Stimulated activated CD8-positive, alpha-beta memory T cell treated with anti-CD3 and anti-CD28 coated beads, Interleukin-15, amount 100 ng/mL, for 24 hours (primary cell): ENCODE results near the gene CTNNB1.

Source experiments
- DNase-seq: peaks from one replicate; pipeline ENCODE4 v3.0.0-alpha.2; 2020; ENCODE audit warnings: low read depth

Gene CTNNB1

DNA sequence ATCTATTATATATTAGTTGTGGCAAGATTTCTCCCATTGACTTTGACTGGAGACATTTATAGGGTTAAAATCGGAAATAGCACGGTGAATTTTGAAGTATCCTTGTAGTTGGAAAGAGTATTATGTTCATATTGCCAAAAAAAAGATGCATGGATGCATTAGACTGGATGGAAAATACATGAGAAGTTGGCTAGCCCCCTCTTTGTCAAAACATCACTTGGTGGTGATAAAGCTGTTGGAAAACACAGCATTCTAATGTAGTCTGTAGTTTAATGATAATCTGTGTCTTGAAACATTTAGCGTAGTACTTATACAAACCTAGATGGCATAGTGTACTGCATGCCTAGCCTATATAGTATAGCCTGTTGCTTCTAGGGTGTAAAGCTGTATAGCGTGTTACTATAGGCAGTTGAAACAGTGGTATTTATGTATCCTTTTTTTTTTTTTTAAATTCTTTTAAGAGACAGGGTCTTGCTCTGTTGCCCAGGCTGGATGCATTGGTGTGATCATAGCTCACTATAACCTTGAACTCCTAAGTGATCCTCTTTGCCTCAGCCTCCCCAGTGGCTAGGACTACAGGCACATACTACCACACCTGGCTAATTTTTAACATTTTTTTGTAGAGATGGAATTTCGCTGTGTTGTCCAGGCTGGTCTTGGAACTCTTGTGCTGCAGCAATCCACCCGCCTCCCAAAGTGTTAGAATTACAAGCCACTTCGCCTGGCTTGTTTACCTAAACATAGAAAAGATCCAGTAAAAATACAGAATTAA lies 21.8 kb downstream of the CTNNB1 start:
- no peak for DNase-seq

DNA sequence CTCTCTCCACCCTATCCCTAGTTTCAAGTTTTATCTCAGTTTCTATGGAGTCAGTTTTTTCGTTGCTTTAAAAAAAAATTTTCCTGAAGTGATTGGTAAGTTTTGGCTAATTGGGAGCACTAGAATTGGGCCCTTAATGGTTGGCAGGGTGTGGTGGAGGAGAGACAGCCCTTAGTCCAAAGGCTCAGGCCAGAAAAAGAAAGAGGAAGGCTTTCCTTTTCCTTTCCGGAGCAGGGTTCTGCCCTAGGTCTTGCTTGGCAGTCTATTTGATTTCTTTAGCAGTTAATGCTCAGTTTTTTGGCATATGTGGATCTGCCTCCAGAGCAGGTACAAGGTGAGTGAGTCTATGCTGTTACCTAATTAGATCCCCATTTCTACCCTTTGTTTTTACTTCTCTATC lies 22.7 kb downstream of the CTNNB1 start:
- DNase-seq, result no peak

DNA sequence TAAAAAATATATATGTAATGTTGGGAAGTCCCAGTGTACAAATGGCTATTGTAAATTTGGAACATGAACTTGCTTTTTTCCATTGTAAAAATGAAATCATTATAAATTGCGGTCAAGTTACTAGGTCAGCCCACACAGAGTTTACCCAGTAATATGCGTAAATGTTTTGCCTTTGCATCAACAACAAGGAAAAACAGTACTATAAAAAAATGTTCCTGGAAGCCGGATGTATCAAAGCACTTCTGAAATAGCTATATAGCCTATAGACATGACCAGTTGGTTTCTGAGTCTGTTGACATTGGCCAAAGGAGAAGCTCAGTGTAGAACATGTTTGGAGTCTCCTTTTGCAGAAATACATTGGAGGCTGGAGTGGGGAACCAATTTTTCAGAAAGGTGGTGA lies 23.2 kb downstream of the CTNNB1 start:
- DNase-seq, result no peak

DNA sequence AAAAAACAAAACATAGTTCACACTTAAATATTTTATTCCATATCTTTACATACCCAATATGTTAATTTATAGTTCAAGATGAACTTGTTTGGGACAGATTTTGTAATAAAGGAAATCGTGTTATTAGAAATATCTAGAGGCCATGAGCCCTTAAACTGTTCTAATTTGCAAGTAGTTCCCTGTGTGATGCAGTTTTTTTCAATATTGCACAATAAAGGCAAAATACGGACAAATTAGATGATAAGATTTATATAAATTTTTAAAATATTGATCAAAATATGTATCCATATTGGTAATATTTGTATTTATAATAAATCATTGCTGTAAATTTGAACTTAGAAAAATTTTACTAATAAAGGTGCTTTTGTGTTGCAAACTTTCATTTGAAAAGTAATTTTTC lies 23.8 kb downstream of the CTNNB1 start:
- no peak for DNase-seq

DNA sequence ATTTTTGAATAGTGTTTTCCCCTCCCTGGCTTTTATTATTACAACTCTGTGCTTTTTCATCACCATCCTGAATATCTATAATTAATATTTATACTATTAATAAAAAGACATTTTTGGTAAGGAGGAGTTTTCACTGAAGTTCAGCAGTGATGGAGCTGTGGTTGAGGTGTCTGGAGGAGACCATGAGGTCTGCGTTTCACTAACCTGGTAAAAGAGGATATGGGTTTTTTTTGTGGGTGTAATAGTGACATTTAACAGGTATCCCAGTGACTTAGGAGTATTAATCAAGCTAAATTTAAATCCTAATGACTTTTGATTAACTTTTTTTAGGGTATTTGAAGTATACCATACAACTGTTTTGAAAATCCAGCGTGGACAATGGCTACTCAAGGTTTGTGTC lies 24.4 kb downstream of the CTNNB1 start:
- DNase-seq, result no peak

DNA sequence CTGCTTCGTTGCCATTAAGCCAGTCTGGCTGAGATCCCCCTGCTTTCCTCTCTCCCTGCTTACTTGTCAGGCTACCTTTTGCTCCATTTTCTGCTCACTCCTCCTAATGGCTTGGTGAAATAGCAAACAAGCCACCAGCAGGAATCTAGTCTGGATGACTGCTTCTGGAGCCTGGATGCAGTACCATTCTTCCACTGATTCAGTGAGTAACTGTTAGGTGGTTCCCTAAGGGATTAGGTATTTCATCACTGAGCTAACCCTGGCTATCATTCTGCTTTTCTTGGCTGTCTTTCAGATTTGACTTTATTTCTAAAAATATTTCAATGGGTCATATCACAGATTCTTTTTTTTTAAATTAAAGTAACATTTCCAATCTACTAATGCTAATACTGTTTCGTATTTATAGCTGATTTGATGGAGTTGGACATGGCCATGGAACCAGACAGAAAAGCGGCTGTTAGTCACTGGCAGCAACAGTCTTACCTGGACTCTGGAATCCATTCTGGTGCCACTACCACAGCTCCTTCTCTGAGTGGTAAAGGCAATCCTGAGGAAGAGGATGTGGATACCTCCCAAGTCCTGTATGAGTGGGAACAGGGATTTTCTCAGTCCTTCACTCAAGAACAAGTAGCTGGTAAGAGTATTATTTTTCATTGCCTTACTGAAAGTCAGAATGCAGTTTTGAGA lies 25.0 kb downstream of the CTNNB1 start:
- no peak for DNase-seq

DNA sequence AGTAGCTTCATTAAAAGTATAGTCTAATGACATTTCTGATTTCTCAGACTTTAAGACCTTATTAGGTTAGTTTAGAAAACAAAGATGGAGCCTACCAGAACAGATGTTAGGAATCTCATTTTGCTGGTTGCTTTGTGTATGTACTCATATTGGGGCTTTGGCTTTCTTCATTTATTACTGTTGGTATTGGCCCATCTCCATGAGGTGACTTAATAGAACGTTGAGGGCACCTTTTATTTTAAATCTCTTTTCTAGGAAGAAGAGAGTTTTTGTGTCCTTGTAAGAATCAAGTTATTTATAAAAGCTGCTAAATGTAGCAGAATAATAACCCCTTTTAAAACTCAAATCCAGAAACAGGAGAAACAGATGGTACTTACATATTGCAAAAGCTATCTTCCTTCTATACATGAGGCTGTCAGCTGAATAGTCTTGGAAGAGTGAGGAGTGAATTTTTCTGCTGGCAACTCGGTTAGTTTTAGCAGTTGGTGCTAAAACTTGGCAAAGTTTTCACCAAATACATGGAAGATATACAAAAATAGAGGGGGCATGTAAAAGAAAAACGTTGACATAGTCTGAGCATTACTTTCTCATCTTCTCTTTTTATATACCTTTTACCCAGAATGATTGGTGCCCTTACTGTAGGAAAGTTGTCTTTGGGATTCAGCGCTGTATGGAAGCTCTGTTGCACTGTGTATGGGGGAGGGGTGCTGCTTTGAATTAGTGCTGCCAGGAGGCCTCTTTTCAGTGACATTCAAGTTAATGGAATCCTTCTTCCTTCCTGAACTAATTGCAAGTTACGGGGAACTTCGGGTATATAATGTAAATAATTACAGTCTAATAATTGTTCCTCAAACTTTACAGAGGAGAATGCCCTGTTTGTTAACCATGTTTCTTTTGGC lies 35.8 kb downstream of the CTNNB1 start:
- DNase-seq, result no peak

DNA sequence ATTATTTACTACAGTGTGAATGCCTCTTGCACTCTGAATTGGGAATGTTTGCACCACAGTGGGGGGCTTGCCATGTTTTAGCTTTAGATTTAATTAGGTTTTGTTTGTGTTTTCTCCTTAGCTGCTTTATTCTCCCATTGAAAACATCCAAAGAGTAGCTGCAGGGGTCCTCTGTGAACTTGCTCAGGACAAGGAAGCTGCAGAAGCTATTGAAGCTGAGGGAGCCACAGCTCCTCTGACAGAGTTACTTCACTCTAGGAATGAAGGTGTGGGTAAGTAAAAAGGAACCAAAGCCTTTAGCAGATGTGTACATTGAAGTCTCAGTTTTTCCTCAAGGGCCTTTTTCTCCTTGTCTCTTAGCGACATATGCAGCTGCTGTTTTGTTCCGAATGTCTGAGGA lies 36.9 kb downstream of the CTNNB1 start:
- no peak for DNase-seq

DNA sequence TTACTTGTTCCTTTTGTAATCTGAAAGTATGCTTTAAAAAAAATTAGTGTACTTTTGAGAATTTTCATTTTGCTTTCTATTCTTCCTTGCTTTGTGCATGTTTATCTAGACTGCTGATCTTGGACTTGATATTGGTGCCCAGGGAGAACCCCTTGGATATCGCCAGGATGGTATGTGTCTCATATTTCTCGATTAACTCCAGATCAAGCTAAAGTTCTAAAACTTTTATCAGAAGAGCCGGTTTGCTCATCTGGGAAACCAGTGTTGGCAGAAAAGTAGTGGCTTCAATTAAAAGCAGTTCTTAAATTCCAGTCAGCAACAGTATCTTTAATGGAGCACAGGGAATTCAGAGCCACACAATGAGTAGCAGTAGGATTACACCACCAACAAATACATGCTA lies 38.6 kb downstream of the CTNNB1 start:
- no peak for DNase-seq

DNA sequence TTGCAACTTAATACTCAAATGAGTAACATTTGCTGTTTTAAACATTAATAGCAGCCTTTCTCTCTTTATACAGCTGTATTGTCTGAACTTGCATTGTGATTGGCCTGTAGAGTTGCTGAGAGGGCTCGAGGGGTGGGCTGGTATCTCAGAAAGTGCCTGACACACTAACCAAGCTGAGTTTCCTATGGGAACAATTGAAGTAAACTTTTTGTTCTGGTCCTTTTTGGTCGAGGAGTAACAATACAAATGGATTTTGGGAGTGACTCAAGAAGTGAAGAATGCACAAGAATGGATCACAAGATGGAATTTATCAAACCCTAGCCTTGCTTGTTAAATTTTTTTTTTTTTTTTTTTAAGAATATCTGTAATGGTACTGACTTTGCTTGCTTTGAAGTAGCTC lies 40.3 kb downstream of the CTNNB1 start:
- no peak for DNase-seq

DNA sequence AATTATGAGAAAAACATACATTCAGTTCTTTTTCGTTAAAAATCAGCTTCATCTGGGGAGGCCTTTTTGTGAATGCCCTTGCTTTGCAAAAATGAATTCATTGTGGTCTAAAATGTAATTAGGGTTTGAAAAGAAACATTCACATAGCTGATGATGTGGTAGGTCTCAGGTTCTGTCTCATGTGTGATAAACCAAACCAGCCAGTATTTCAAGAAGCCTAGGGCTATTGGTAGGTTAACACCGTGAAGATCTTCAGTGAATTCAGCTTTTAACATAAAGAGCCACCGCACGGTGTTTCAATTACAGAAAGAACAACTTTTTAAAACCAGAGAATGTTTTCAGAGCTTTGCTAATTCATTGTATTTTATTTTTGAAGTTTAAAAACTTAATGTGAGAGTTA lies 41.9 kb downstream of the CTNNB1 start:
- DNase-seq, result no peak

DNA sequence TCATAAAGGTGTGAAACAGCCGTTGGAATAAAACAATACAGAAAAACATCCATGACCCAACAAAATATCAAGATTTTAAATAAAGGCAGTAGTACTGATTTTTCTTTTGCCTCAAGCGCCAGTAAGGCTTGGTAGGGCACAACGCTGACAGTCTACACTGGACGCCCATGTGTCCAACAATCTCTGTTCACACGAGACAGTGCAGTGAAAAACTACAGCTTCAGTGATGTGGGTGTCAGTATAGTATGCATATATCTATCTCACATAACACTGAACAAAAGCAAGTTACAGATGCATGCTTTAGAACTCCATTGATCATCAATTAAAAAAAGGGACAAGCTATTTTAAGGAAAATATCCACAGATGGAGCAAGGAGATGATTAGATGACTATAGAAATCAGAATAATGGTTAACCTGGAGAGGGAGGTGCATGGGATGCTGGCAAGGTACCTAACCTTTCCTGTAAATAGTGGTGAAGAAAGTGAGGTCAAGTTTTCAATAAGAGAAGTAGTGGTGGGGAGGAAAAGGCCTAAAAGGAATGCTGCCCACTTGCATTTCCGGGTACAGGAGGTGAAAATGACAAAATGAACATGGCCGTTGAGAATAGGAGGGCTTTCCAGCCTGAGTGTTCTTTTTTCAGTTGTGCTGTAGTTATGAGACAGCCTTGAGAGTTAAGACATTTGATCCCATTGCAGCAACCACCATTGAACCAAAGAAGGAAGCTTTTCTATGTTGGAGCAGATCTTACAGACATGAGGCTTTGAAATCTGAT lies 42.7 kb downstream of the CTNNB1 start:
- no peak for DNase-seq

DNA sequence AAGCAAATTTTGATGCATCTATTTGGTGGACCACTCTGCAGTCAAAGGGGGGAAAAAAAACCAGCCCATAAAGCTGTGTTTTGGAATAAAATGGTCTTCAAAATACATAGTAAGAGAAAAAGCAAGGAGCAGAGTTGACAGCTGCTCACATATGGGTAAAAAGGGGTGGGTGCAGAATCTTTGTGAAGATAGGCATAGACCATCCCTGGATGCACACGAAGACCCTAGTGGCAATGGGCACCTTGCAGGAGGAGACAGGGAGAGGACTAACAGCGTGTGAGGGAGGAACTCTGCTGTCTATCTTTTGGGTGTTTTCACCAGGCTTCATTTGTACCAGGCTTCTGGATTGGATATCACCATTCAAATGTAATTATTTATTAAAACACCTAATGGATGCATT lies 43.9 kb downstream of the CTNNB1 start:
- DNase-seq, result no peak

DNA sequence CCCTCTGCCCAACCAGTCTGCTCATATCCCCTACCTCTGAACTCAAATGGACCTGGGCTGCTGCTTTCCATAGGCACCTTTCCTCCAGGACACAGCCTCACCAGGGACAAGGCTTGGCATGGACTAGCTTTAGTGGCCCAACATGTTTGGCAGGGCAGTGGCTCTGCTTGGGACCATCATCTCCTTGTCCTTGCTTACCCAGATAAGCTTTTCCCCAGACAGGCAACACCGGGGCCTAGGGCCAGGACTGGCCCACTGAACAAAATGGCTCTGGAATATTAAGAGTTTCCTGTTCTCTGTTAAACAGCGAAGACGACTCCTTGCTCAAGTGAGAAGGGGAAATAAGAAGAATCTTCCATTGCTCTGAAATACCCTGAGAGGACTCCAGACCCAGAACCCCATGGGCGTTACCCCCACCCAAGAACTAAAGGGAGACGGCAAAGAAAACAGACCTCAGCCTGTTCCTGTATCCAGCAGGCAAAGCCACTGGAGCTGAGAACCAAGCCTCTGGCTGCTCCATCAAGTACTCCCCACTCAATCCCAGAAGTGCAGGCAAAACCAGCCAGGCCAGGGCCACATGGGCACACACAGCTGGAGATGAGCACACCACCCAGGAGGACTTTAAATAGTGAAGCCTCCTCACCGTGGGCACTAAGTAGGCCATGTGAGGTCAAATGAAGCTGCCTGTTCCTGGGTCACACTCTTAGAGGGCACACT lies 45.5 kb downstream of the CTNNB1 start:
- no peak for DNase-seq

DNA sequence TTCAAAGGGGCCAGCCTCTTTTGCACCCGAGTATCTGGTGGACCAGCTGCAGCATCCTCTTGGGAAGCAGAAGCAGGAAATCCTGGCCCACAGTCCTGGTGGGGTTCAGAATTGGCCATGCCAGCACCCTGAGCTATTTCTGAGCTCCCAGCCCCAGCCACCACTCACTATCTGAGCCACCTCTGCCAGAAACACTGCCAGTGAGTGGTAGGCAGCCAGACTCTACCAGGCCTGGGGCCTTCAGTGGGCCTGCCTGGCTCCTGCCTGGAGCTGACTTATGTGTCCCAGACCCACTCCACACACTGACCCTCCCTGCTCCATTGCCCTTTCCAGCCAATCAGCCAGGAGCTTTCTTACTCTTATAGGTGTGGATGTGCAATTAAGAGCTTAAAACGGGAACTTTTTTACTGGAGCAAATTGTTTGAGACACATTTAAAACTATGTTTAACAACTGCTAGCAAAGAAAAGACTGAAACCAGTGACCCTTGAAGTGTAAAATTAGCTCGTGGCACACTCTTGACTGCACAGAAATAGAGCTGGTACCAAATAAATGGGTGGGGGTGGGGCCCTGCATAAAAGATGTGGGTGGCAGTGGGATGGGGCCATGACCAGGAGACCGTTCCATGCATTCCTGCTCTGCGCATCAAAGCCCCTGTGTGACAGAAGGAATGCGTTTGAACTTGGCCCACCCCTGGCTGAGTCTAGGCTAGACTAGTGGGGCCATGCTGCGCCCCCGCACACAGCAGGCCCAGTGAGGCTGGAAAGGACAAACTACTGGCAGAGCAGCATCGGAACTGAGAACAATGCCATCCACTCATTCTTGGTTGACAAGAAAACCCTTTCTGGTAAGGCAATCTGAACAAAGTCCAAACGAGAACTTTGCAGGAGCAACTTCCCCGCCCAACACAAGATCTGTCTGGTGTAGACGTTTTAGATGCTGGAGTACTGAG lies 48.0 kb downstream of the CTNNB1 start:
- no peak for DNase-seq

DNA sequence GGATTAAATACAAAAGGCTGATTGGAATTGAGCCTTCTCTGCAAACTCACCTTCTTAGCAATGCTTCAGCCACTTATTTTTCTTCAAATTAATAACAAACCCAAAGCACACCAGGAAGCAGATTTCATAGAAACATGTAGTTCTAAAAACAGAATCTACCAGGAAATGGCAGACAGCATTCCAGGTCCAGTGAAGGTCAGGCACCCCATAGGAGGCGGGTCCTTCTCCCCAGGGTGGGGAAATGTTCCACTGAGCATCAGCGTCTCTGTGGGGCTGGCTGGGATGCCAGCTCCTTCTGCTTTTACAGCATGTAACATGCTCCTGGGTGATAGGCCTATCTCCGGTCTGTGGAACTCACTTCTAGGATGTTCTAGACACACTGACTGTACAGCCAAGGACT lies 49.2 kb downstream of the CTNNB1 start:
- no peak for DNase-seq

DNA sequence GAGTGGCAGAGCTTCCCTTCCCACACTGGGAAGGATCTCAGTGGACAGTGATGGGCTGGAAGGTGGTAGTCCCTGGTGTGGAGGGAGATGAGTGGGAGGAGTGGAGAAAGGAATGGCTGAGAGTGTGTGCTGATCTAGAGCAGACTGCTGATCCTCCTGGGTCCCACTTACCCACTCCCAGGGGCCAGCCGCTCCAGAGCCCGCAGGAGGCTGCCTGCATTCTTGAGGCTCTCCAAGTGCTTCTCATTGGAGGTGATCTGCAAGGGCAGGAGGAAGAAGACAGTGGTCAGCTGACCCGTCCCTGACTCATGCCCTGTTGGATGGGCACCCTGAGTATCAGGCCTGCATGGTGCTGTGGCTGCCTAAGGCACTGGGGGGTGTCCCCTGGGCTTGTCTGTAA lies 50.0 kb downstream of the CTNNB1 start:
- no peak for DNase-seq

DNA sequence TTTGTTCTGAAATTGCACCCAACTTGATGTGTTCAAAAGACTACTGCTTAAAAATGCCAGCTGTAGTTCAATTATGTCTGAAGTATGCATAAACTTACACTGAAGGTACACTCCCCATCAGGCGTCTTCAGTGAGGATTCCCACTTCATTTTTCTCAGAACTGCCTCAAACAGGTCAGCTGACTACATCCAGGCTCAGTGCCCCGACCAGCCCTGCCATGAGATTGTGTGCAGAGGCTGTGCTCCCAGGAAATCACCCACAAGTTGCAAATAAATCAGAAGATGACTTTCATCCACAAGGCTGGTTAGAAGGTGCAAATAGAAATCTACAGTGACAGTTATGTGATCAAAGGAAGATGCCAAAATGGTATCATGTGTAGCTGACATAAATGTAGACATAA lies 51.5 kb downstream of the CTNNB1 start:
- no peak for DNase-seq

DNA sequence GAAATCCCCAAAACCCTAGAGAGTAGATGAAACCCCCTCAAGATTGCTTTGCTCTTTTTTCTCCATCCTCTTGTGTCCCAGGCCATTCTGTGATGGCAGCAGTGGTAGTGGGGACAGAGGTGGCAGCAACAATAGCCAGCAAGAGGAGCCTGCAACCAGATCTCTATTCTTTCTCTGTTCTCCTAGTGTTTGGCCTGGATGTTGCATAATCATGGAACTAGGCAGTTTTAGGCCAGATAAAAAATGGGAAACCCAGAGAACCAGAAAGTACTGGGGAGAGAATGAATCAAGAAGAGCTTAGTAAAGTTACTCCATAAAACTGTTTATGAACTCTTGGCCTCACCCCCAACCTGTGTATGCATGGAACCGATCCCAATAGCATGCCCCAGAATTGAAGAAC lies 52.3 kb downstream of the CTNNB1 start:
- DNase-seq, result no peak

DNA sequence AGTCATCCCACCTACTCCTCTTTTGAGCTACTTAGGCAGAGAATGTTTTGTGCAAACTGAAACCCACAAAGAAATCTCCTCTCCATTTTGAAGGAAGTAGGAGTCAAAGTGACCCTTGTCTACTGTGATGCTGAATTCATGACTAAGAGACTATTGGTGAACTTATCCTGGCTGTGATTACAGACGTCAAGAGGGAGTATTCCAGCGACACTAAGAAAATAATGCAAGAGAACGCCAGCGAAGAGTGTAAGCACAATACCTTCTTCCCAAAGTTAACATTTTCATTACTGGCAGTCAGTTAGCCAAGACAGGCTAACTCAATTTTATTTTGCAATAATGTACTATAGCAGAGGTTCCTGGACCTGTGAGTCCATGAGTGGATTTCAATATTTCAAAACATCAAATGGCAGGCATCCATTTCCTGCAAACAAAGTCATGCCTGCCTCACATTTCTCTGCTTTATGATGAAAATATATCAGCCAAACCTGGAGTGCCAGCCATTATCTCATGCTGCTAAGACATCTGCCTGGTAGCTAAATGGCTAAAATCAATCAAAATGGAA lies 59.0 kb downstream of the CTNNB1 start:
- DNase-seq, result no peak
